Liver (tissue), 9 donors: ENCODE data around the gene ANO4. TPM values are rescaled to one million over a fixed set of nuclear protein-coding genes. Genes with fewer than 3 reads are reported as not detected.

Source experiments
- DNase-seq: peaks from one replicate; pipeline ENCODE4 v3.0.0-alpha.2; 2017; ENCODE audit warnings: low spot score
- H3K27ac ChIP-seq, 2 donors: one replicate each; pipeline ENCODE4 v1.7.0; 2013; ENCODE audit warnings: inconsistent platforms in 2 of 2, low read length in 2 of 2, control low read depth in 1 of 2, low read depth in 1 of 2, mild to moderate bottlenecking in 1 of 2
- H3K27me3 ChIP-seq, 4 donors: one replicate each; pipeline versions ENCODE4 v1.6.1 to v1.7.0; 2013; ENCODE audit warnings: low read length in 3 of 4, inconsistent platforms in 1 of 4, mild to moderate bottlenecking in 1 of 4, moderate library complexity in 1 of 4; ENCODE audit not compliant: control insufficient read depth in 4 of 4, insufficient read depth in 4 of 4
- H3K36me3 ChIP-seq, 4 donors: one replicate each; pipeline versions ENCODE4 v1.6.1 to v1.7.0; 2013; ENCODE audit warnings: low read length in 3 of 4, mild to moderate bottlenecking in 3 of 4, low read depth in 1 of 4, moderate library complexity in 1 of 4; ENCODE audit not compliant: control insufficient read depth in 4 of 4, insufficient read depth in 3 of 4
- H3K4me1 ChIP-seq, 4 donors: one replicate each; pipeline versions ENCODE4 v1.6.1 to v1.7.0; 2013; ENCODE audit warnings: low read length in 3 of 4, mild to moderate bottlenecking in 3 of 4, moderate library complexity in 1 of 4; ENCODE audit not compliant: control insufficient read depth in 4 of 4, insufficient read depth in 4 of 4
- H3K4me3 ChIP-seq, 3 donors: one replicate each; pipeline versions ENCODE4 v1.6.1 to v1.7.0; 2013; ENCODE audit warnings: low read length in 3 of 3, control low read depth in 1 of 3, low read depth in 1 of 3, mild to moderate bottlenecking in 1 of 3
- H3K9ac ChIP-seq, 2 donors: one replicate each; pipeline ENCODE4 v1.7.0; 2013; ENCODE audit warnings: low read length in 2 of 2, mild to moderate bottlenecking in 2 of 2, moderate library complexity in 2 of 2, control low read depth in 1 of 2, low read depth in 1 of 2
- H3K9me3 ChIP-seq, 4 donors: one replicate each; pipeline versions ENCODE4 v1.6.1 to v1.7.0; 2013; ENCODE audit warnings: low read length in 3 of 4; ENCODE audit not compliant: control insufficient read depth in 4 of 4
- ATF3 ChIP-seq: IDR thresholded peaks from 2 replicates; pipeline ENCODE4 v1.6.1; 2016; ENCODE audit warnings: antibody characterized with exemption
- EGR1 ChIP-seq, 2 donors: IDR thresholded peaks; 2 replicates each; pipeline ENCODE4 v1.6.1; 2016 to 2018; ENCODE audit warnings: antibody characterized with exemption in 2 of 2, low read depth in 2 of 2
- FOXA1 ChIP-seq: IDR thresholded peaks from 2 replicates; pipeline ENCODE4 v1.6.1; 2016; ENCODE audit warnings: antibody characterized with exemption
- GABPA ChIP-seq, 2 donors: IDR thresholded peaks in 1 of 2; conservative IDR thresholded peaks in 1 of 2; 2 replicates each; pipeline ENCODE4 v1.6.1; 2016; ENCODE audit warnings: antibody characterized with exemption in 2 of 2, mild to moderate bottlenecking in 1 of 2, moderate library complexity in 1 of 2
- HNF4A ChIP-seq, 2 donors: conservative IDR thresholded peaks; 2 replicates each; pipeline ENCODE4 v1.6.1; 2016; ENCODE audit warnings: antibody characterized with exemption in 2 of 2, mild to moderate bottlenecking in 2 of 2
- HNF4G ChIP-seq: IDR thresholded peaks from 2 replicates; pipeline ENCODE4 v1.6.1; 2016; ENCODE audit warnings: antibody characterized with exemption
- JUND ChIP-seq, 2 donors: IDR thresholded peaks; 2 replicates each; pipeline ENCODE4 v1.6.1; 2016; ENCODE audit warnings: antibody characterized with exemption in 2 of 2
- NR2F2 ChIP-seq: IDR thresholded peaks from 2 replicates; pipeline ENCODE4 v1.6.1; 2016; ENCODE audit warnings: antibody characterized with exemption
- RXRA ChIP-seq, 2 donors: IDR thresholded peaks; 2 replicates each; pipeline ENCODE4 v1.6.1; 2017 to 2018; ENCODE audit warnings: antibody characterized with exemption in 2 of 2, mild to moderate bottlenecking in 1 of 2
- TAF1 ChIP-seq: conservative IDR thresholded peaks from 2 replicates; pipeline ENCODE4 v1.6.1; 2016; ENCODE audit warnings: antibody characterized with exemption, mild to moderate bottlenecking
- YY1 ChIP-seq: IDR thresholded peaks from 2 replicates; pipeline ENCODE4 v1.6.1; 2016; ENCODE audit warnings: antibody characterized with exemption, mild to moderate bottlenecking
- WGBS: extraction: QIAGEN DNeasy Blood & Tissue Kit; methylation state at CpG from one replicate; pipeline ENCODE4 v1.1.7; 2013; 5-methylcytosine and 5-hydroxymethylcytosine counted together
- polyA plus RNA-seq, 2 donors: library from polyadenylated mRNA; stranded (reverse) in 1 of 2; unstranded in 1 of 2; fragments of 200-250 nt in 1 of 2; fragments of >200 nt in 1 of 2; fragmentation: Nextera tagmentation in 1 of 2; extraction: Ambion mirVana in 1 of 2; gene quantifications; one replicate each; pipeline versions ENCODE4 v1.2.1 to v1.2.3, GENCODE V29; 2013 to 2015
- total RNA-seq, 2 donors: library from RNA; depleted of rRNA; stranded (reverse); fragments of >200 nt; gene quantifications; one replicate each; pipeline ENCODE4 v1.2.3, GENCODE V29; 2014
- TF ChIP-seq, protein P1 (sequence below): IDR thresholded peaks from 2 replicates; pipeline ENCODE4 v1.6.1; 2016; ENCODE audit warnings: antibody characterized with exemption, mild to moderate bottlenecking
- donor health status: healthy.
- donor health status: healthy.
- donor health status: healthy.
- donor health status: healthy.
- donor health status: healthy.

ANO4 gene
- total and polyA plus RNA-seq, 4 donors, result 0.08 to 2.2 (median 0.17) TPM; not detected in 1

GRCh38 chr12:100824476-100824875, 29.9 kb downstream of the ANO4 start:
- no peak overlapping the region for H3K4me3 ChIP-seq
- 53% methylated on average over 3 of the region's 3 CpGs for WGBS
- H3K9me3 ChIP-seq, result no peaks in the 10 kb centered on the region
- no peak overlapping the region for H3K27ac ChIP-seq
- DNase-seq, result no peak
- H3K9ac ChIP-seq, result no peak overlapping the region
- no peaks in the 10 kb centered on the region for H3K36me3 ChIP-seq
- H3K4me1 ChIP-seq, result no peaks in the 10 kb centered on the region
- no peak for TF ChIP-seq TAF1
- TF ChIP-seq HNF4G, result no peak
- TF ChIP-seq GABPA (IDR thresholded peaks at IDR 0.05 in 1 of 2, conservative IDR thresholded peaks at IDR 0.05 in 1 of 2), result no peak
- TF ChIP-seq FOXA1, result no peak
- no peak for TF ChIP-seq RXRA (IDR thresholded peaks at IDR 0.05)
- TF ChIP-seq, protein P1, sequence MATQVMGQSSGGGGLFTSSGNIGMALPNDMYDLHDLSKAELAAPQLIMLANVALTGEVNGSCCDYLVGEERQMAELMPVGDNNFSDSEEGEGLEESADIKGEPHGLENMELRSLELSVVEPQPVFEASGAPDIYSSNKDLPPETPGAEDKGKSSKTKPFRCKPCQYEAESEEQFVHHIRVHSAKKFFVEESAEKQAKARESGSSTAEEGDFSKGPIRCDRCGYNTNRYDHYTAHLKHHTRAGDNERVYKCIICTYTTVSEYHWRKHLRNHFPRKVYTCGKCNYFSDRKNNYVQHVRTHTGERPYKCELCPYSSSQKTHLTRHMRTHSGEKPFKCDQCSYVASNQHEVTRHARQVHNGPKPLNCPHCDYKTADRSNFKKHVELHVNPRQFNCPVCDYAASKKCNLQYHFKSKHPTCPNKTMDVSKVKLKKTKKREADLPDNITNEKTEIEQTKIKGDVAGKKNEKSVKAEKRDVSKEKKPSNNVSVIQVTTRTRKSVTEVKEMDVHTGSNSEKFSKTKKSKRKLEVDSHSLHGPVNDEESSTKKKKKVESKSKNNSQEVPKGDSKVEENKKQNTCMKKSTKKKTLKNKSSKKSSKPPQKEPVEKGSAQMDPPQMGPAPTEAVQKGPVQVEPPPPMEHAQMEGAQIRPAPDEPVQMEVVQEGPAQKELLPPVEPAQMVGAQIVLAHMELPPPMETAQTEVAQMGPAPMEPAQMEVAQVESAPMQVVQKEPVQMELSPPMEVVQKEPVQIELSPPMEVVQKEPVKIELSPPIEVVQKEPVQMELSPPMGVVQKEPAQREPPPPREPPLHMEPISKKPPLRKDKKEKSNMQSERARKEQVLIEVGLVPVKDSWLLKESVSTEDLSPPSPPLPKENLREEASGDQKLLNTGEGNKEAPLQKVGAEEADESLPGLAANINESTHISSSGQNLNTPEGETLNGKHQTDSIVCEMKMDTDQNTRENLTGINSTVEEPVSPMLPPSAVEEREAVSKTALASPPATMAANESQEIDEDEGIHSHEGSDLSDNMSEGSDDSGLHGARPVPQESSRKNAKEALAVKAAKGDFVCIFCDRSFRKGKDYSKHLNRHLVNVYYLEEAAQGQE, result no peak
- no peak for TF ChIP-seq NR2F2
- no peak for TF ChIP-seq HNF4A (conservative IDR thresholded peaks at IDR 0.05)
- TF ChIP-seq JUND (IDR thresholded peaks at IDR 0.05), result no peak
- no peak for TF ChIP-seq ATF3
- no peak for TF ChIP-seq EGR1 (IDR thresholded peaks at IDR 0.05; ENCODE audit: low read depth in 2 of 2)
- peaks cover 0 to 5% (median 2%) of the 10 kb centered on the region in 4 donors for H3K27me3 ChIP-seq

DNA sequence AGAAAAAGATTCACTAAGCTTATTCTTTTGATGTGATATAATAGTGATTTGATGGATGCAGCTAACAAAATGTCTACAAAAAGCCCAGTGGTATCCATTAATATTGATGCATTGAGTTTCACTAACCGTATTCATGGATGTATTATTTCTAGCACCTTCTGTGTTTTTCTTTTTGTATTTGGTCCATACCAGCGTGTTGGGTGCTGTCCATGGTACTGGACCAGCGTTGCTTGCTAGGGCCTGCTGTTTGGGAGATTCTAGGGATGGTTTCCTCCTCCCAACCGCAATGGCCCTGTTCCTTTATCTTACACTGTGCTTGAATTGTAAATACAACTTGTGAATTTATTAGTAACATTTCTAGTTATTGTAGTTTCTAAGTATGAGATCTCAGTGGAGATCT, 31.7 kb downstream of the ANO4 start:
- Histone ChIP-seq H3K9me3 (no peaks in the 10 kb centered on the region), H3K36me3 (no peaks in the 10 kb centered on the region), H3K9ac (no peak overlapping the region), H3K4me3 (no peak overlapping the region), H3K27me3 (peaks cover 0 to 5% (median 0%) of the 10 kb centered on the region in 4 donors), H3K27ac (no peak overlapping the region), H3K4me1 (no peaks in the 10 kb centered on the region)
- 12% methylated on average over 4 of the region's 4 CpGs for WGBS
- peak; percentile 48 for DNase-seq
- TF ChIP-seq, protein P1, result peak; percentile 100
- TF ChIP-seq YY1 (no peak), NR2F2 (no peak)
